Natural killer cell treated with Interleukin-12 subunit alpha and Interleukin-12 subunit beta and Interleukin-15 and Interleukin-18, amount 100 ng/mL, for 72 hours (primary cell): Measurements from ENCODE around the gene RNF213. TPM values are rescaled to one million over a fixed set of nuclear protein-coding genes. Genes with fewer than 3 reads are reported as not detected.
A peak's percentile ranks its signal among the peaks of the same experiment; 100 is the strongest.

Source experiments
- ATAC-seq, 2 donors: fragments of 150-1000 bp; cut with Tn5 transposase in 1 of 2; sonication (Bioruptor Pico), chemical (Tn5 transposase) in 1 of 2; 2 replicates each; pipeline ENCODE4 v1.10.0; 2021
- DNase-seq: peaks from one replicate; pipeline ENCODE4 v3.0.0; 2022; ENCODE audit warnings: low spot score
- H3K27ac Mint-ChIP-seq, 2 donors: 1 replicate in 1 of 2; 2 replicates in 1 of 2; pipeline ENCODE4 v1.8.0; 2022; ENCODE audit warnings: mixed read lengths in 2 of 2, mild to moderate bottlenecking in 1 of 2, moderate library complexity in 1 of 2
- H3K27me3 Mint-ChIP-seq, 2 donors: 1 replicate in 1 of 2; 2 replicates in 1 of 2; pipeline ENCODE4 v1.8.0; 2022; ENCODE audit warnings: mixed read lengths in 2 of 2
- H3K36me3 Mint-ChIP-seq: one replicate; pipeline ENCODE4 v1.8.0; 2022; ENCODE audit warnings: mixed read lengths
- H3K4me1 Mint-ChIP-seq, 2 donors: 1 replicate in 1 of 2; 2 replicates in 1 of 2; pipeline ENCODE4 v1.8.0; 2022; ENCODE audit warnings: low read depth in 2 of 2, mixed read lengths in 2 of 2, mild to moderate bottlenecking in 1 of 2
- H3K4me3 Mint-ChIP-seq: one replicate; pipeline ENCODE4 v1.8.0; 2022; ENCODE audit warnings: mixed read lengths
- H3K9me3 Mint-ChIP-seq: 2 replicates; pipeline ENCODE4 v1.8.0; 2022; ENCODE audit warnings: mixed read lengths
- total RNA-seq, 2 donors: library from RNA; stranded (reverse); gene quantifications; one replicate each; pipeline ENCODE4 v1.2.3, GENCODE V29; 2022

RNF213 gene
- total RNA-seq = 1,000 to 10,000 TPM; 1,259 to 2,425 TPM

DNA sequence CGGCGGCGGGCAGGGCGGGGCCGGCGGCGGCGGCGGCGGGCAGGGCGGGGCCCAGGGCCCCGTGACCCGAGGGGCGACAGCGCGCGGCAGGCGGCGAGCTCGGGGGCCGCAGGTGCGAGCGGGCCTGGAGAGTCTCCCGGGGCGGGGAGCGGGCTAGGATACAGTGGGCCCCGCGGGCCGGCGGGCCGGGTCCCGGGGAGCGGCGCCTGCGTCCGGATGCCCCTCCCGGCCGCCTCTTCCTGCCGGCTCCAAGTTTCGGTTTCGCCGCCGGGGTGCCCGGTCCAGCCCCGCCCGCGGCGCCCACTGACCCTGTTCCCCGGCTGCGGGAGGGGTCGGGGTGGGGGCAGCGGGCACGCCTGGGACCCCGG is at the start of gene RNF213:
Gene RNF213 (plus strand): TSS at position 62 of the 368 bp plus-strand sequence. CDS start 2,830 bp downstream, outside the sequence.
- H3K4me3 Mint-ChIP-seq = peak within 1 kb of the TSS; percentile 90
- ATAC-seq = peak; percentile 37 to 68
- H3K36me3 Mint-ChIP-seq = peaks cover 15% of the 10 kb centered on the region
- peak; percentile 87 for DNase-seq
- peak within 1 kb of the TSS; percentile 100 for H3K27ac Mint-ChIP-seq
- H3K9me3 Mint-ChIP-seq = no peaks in the 10 kb centered on the region
- H3K27me3 Mint-ChIP-seq = no peaks in the 10 kb centered on the region
- H3K4me1 Mint-ChIP-seq = peaks cover 42 to 52% of the 10 kb centered on the region in 2 donors

DNA sequence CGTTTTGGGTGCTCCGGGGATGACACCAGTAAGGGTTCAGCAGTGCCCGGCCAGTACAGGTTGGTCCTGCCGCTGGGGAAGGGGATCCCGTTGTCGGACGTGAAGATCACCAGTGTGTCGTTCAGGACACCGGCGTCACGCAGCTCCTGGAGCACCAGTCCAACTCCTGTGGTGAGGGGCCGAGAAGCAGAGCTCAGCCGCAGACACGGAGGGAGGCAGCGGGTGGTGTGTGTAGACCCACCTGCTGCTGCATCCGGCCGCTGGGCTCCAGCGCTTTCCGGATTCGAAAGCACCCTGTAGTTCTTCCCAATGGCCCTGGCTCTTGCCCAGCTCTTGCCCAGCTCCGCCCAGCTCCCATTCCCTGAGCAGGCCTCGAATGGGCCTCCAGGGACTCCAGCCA is 48.5 kb upstream of the RNF213 start:
- H3K36me3 Mint-ChIP-seq = no peaks in the 10 kb centered on the region
- ATAC-seq (no peak), DNase-seq (no peak)
- peaks cover 0 to 2% of the 10 kb centered on the region in 2 donors for H3K4me1 Mint-ChIP-seq
- no peaks in the 10 kb centered on the region for H3K9me3 Mint-ChIP-seq
- no peak overlapping the region for H3K27ac Mint-ChIP-seq
- no peak overlapping the region for H3K4me3 Mint-ChIP-seq
- H3K27me3 Mint-ChIP-seq = no peaks in the 10 kb centered on the region

DNA sequence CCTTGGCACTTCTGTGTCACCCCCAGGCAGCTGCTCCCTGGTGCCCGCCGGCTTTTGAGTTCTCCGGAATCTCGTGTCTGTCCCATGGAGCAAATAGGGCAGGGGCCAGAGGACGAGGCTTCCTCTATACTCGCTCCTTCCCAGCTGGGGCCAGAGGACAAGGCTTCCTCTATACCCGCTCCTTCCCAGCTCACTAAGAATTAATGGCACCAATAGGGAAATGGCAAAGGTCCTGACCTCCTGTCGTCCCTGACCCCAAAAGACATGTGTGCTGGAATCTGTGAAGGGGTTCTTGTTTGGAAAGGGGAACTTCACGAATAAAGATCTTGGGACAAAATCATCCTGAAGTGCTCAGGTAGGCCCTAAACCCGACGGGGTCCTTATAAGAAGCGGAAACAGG is 48.1 kb upstream of the RNF213 start:
- Mint-ChIP-seq H3K9me3 (no peaks in the 10 kb centered on the region), H3K27ac (no peak overlapping the region), H3K36me3 (no peaks in the 10 kb centered on the region), H3K27me3 (no peaks in the 10 kb centered on the region), H3K4me1 (peaks cover 4 to 6% of the 10 kb centered on the region in 2 donors), H3K4me3 (no peak overlapping the region)
- ATAC-seq = no peak
- no peak for DNase-seq

DNA sequence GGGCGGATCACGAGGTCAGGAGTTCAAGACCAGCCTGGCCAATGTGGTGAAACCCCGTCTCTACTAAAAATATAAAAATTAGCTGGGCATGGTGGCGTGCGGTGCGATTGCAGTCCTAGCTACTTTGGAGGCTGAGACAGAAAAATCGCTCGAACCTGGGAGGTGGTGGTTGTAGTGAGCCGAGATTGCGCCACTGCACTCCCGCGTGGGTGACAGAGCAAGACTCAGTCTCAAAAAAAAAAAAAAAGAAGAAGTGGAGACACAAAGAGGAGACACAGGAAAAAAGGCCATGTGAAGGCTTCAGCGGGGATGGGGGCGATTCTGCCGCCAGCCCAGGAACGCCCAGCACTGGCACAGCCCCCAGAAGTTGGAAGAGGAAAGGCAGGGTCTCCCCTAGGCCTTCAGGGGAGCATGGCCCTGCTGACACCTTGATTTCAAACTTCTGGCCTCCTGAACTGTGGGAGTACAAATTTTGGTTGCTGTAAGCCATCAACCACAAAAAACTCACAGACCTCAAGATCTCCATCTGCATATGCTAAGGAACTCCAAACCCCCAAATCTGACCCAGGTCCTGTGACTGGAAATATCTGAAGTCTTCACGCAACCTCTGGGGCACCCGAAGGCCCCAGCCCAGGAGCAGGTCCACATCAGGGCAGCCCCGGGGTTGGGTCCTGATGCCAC is 47.5 kb upstream of the RNF213 start:
- Mint-ChIP-seq H3K9me3 (no peaks in the 10 kb centered on the region), H3K27ac (no peak overlapping the region), H3K27me3 (no peaks in the 10 kb centered on the region), H3K4me3 (no peak overlapping the region), H3K36me3 (no peaks in the 10 kb centered on the region), H3K4me1 (peaks cover 7 to 9% of the 10 kb centered on the region in 2 donors)
- DNase-seq = no peak
- no peak for ATAC-seq

DNA sequence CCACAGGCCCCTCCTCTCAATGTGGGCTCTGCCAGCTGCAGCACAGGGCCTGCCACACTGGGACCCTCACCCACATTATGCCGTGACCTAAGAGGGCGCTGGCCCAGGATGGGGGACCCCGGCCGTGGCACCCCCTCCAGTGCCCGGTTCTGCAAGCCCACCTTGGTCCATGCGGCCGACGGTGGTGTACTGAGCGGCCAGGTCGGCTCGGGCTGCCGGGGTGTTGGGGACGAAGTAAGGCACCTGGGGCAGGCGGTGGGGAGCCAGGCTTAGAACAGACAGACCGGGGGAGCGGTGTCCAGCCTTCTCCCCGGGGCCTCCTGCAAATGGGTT is 47.0 kb upstream of the RNF213 start:
- DNase-seq = no peak
- Mint-ChIP-seq H3K4me1 (peaks cover 10 to 12% of the 10 kb centered on the region in 2 donors), H3K27ac (no peak overlapping the region), H3K36me3 (no peaks in the 10 kb centered on the region), H3K9me3 (no peaks in the 10 kb centered on the region), H3K27me3 (no peaks in the 10 kb centered on the region), H3K4me3 (no peak overlapping the region)
- no peak for ATAC-seq

DNA sequence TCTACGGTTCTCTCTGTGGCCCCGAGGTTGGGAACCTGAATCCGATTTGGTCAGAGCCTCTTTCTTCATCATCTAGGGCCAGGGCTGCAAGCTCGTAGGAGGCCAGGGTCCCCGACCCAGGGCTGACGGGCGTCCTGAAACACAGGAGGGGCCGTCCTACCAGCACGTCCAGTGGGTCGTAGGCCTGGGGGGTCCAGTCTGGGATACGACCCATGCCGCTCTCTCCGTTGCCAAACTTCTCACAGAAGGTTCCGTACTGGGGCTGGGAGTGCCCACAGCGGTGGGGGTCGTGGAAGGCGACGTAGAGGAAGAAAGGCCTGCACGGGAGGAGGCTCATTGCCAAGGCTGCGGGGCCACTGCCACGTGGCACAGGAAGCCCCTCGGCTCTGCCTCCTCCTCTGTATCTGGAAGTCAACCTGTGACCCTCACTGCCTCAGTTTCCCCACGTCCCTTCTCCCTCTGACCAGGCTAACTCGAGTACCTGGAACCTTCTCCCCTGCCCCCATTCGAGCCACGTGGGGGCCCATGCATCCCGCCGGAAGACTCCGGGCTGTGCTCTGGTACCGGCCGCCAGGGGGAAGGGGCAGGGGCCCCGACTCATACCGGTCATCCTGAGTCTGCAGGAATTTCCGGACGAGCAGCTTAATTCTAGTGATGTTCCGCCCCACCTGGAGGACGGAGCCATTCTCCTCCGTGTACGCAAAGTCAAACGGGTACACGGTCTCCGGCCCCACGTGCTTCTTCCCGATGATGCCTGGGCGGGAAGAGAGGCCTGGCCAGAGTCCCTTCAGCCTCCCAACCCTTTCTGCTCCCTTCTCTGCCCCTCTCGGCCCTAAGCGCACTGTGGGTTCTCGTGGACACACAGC is 46.4 kb upstream of the RNF213 start:
- H3K4me3 Mint-ChIP-seq = no peak overlapping the region
- no peaks in the 10 kb centered on the region for H3K9me3 Mint-ChIP-seq
- DNase-seq (no peak), ATAC-seq (no peak)
- H3K27ac Mint-ChIP-seq = no peak overlapping the region
- no peaks in the 10 kb centered on the region for H3K27me3 Mint-ChIP-seq
- peaks cover 13 to 19% of the 10 kb centered on the region in 2 donors for H3K4me1 Mint-ChIP-seq
- no peaks in the 10 kb centered on the region for H3K36me3 Mint-ChIP-seq

DNA sequence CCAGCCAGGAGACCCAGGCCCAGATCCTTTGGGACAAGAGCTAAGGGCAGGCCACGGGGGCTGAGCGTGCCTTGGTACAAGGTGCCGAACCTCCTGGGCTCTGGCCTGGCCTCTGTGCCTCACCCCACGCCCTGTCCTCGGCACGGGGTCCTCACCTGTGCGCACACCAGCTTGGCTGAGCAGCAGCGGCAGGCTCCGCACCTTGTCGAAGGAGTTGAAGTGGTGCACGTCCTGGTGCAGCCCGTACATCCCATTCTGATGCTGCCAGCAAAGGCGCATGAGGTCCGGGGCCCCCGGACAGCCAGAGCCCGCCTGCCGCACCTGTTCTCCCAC is 45.8 kb upstream of the RNF213 start:
- Mint-ChIP-seq H3K27me3 (no peaks in the 10 kb centered on the region), H3K27ac (no peak overlapping the region), H3K9me3 (no peaks in the 10 kb centered on the region), H3K4me3 (no peak overlapping the region), H3K4me1 (peaks cover 19 to 24% of the 10 kb centered on the region in 2 donors), H3K36me3 (no peaks in the 10 kb centered on the region)
- ATAC-seq (no peak), DNase-seq (no peak)

DNA sequence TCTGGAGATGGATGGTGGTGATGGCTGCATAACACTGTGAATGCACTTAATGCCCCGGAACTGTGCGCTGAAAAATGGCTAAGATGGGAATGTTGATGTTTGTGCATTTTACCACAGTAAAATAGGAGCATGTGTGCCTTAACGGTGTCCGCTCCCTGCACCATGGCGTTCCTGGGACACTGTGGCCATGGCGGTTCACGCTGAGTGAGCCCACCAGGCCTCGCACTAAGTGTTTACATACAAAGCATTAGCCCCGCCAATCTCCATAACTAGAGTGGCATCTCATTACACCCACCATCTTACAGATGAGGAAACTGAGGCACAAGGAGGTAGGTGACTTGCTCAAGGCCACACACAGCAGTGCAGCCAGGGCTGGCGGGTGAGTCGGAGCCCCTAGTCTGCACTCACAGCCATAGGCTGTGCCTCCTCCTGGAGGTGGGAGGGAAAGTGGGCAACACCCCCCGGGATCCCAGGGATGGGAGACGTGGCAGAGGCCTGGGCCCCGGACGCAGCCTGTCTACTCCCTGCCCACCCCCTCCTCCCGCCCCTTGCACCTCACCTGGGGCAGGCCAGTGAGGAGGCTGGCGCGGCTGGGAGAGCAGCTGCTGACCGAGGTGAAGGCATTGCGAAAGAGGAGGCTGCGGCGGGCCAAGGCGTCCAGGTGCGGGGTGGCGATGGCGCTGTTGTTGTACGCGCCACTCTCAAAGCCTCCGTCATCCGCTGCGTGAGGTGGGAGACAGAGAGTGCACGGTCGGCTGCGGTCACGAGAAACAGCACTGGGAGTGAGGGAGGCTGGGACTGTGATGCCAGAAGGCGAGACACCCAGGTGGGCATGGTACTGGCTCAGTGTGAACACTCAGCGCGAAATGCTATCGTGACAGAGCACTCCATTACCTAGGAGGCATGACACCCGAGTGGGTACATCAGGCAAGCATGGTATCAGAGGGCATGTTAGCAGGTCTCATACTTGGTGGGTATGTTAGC is 43.9 kb upstream of the RNF213 start:
- Mint-ChIP-seq H3K27ac (peak overlapping the region in 1 of 2 donors; percentile 55), H3K9me3 (no peaks in the 10 kb centered on the region), H3K4me1 (peaks cover 22 to 24% of the 10 kb centered on the region in 2 donors), H3K36me3 (no peaks in the 10 kb centered on the region), H3K27me3 (no peaks in the 10 kb centered on the region), H3K4me3 (no peak overlapping the region)
- DNase-seq = no peak
- no peak for ATAC-seq

DNA sequence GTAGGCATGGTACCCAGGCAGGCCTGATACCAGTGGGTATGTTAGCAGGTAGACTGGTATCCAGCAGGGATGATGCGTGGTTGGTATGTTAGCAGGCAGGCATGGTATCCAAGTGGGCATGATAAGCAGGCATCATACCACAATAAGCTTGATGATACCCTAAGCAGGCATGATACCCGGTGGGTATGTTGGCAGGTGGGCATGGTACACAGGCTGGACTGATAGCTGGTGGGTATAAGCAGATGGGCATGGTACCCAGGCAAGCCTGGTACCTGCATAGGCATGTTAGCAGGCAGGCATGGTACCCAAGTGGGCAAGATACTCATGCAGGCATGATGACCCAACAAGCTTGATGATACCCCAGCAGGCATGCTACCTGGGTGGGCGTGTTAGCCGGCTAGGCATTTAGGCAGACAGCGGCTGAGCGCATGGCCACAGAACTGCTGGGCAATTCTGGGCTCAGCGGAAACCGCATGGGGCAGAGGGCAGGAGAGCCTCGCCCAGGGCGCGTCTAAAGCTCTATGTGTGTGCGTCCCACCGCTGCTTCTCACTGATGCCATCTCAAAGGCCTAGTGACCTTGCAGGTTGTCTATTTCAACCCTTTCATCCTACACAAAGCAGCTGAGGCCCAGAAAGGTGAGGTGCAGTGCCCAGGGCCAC is 42.8 kb upstream of the RNF213 start:
- peak overlapping the region; percentile 10 for H3K4me3 Mint-ChIP-seq
- DNase-seq = no peak
- peaks cover 22 to 24% of the 10 kb centered on the region in 2 donors for H3K4me1 Mint-ChIP-seq
- ATAC-seq = no peak
- H3K27me3 Mint-ChIP-seq = no peaks in the 10 kb centered on the region
- H3K27ac Mint-ChIP-seq = peak overlapping the region in 1 of 2 donors; percentile 55
- H3K36me3 Mint-ChIP-seq = no peaks in the 10 kb centered on the region
- no peaks in the 10 kb centered on the region for H3K9me3 Mint-ChIP-seq

DNA sequence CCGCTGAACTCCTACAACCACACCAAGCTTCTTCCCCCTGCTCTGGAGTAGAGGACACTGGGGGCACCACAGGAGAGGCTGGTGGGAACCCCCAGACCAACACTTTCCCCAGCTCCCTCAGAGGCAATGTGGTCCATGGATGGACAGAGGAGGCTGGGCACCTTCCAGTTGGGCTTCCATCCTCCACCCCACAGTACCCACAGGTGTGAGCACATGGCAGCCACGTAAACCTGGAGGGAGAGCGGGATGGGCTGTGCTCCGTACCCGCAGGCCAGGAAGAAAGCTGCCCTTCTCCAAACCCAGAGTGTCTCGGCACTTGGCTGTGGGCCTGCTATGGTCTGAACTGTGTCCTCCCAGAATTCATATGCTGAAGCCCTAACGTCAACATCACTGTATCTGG is 42.3 kb upstream of the RNF213 start:
- Mint-ChIP-seq H3K27me3 (no peaks in the 10 kb centered on the region), H3K4me1 (peaks cover 22 to 24% of the 10 kb centered on the region in 2 donors), H3K27ac (peak overlapping the region; percentile 80 to 83), H3K36me3 (no peaks in the 10 kb centered on the region), H3K9me3 (no peaks in the 10 kb centered on the region), H3K4me3 (peak overlapping the region; percentile 88)
- ATAC-seq (no peak), DNase-seq (no peak)

DNA sequence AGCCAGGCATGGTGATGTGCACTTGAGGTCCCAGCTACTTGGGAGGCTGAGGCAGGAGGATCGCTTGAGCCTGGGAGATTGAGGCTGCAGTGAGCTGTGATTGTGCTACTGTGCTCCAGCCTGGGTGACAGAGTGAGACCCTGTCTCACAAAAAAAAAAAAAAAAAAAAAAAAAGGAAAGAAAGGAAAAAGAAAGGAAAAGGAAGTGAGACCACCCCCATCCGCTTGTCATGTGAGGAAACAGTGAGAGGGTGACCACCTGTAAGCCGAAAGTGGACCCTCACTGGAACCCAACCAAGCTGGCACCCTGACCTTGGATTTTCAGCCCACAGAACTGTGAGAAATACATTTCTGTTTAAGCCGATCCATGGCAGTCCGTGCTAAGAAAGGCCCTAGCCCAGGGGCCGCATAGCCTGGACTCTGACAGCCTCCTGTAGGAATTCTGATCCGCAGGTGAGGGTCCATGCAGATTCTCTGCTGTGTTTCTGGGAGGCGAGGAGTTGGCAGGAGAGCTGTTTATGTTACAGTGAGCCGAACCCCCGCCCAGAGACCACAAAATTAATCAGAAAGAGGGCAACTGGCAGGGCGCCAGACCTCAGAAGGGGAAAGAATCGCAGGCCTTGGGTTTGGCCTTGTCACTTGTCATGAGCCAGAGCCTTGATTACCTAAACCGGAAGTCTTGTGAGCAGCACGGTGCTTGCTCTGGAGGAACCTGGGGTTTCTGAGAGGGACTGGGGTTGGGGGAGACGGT is 41.5 kb upstream of the RNF213 start:
- no peaks in the 10 kb centered on the region for H3K36me3 Mint-ChIP-seq
- peak overlapping the region; percentile 80 to 83 for H3K27ac Mint-ChIP-seq
- H3K4me1 Mint-ChIP-seq = peaks cover 26 to 29% of the 10 kb centered on the region in 2 donors
- no peaks in the 10 kb centered on the region for H3K9me3 Mint-ChIP-seq
- no peaks in the 10 kb centered on the region for H3K27me3 Mint-ChIP-seq
- ATAC-seq (peak; percentile 89 to 91), DNase-seq (peak; percentile 91)
- peak overlapping the region; percentile 88 for H3K4me3 Mint-ChIP-seq

DNA sequence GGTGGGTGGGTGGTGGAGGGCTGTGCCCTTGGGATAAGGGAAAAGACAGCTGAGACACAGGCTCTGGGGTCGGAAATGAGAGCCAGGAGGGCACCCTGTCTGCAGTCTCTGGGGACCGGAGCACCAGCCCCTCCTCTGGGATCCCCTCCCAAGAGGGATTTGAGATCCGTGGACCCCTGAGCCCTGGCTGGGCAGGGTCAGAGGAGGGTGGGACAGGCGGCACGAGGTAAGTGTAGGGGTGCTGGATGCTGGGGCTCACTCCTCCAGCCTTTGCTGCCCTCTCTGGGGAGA is 40.9 kb upstream of the RNF213 start:
- Mint-ChIP-seq H3K4me1 (peaks cover 27 to 31% of the 10 kb centered on the region in 2 donors), H3K9me3 (no peaks in the 10 kb centered on the region), H3K4me3 (peak overlapping the region; percentile 88), H3K27me3 (no peaks in the 10 kb centered on the region), H3K36me3 (no peaks in the 10 kb centered on the region), H3K27ac (peak overlapping the region; percentile 80 to 83)
- ATAC-seq = peak in 1 of 2 donors; percentile 23
- DNase-seq = no peak
